ENCODE measurements around the gene FOXN1. TPM values are rescaled to one million over a fixed set of nuclear protein-coding genes. Genes with fewer than 3 reads are reported as not detected.

Gene FOXN1
- total RNA-seq, 2 donors from 2014 or later, result 0.52 TPM; not detected in 1

DNA sequence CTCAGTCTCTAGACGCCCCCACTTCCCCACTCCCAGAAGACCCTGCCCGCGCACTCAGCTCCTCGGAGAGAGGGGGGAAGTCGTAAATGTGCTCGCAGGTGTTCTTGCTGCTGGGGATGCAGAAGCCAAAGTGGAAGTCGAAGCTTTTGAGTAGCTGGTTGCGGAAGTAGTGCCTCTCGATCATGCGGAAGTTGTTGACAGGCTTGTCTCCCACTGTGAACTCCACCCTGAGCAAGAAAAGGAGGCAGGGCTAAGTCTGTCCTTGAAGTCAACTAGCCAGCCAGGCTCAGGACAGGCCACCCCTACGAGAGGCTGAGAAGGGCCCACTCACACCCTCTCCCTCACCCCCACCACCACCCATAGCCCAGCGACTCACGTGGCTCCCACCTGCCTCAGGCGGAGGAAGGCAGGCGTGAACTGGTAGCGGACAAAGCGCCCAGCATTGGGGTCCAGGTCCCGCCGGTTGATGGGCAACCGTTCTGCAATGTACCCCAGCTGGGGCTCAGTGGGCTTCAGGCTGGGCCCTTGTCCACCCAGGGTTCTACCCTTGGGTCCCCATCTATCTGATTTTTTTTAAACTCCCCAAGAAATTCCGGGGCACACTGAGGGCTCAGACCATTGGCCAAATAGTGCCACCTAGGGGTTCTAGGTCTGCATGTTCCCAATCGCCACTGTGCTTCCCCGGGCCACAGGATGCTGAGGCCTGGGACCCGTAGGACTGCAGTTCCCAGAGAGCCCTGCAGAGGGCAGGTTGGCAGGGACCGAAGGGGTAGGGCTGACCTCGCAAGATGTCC, 41.7 kb downstream of the FOXN1 start:
- ATAC-seq, result peak; percentile 68
- Histone ChIP-seq H3K36me3 (replicated peaks in 1 of 2; ENCODE audit: insufficient read depth in 1 of 2, low read depth in 2 of 2) (no peaks in the 10 kb centered on the region), H3K9me3 (no peaks in the 10 kb centered on the region), H3K27ac (peak overlapping the region in 1 of 4 donors; percentile 16), H3K4me3 (no peak overlapping the region), H3K27me3 (no peaks in the 10 kb centered on the region), H3K4me1 (peaks cover 18% of the 10 kb centered on the region)
- 69 to 81% methylated on average over 18 to 26 of the region's 26 CpGs for WGBS, 2 donors
- peak; percentile 76 to 83 (median 81) for DNase-seq
- intact Hi-C loops (cut with DNase I), result no loop called here
- TF ChIP-seq CTCF (IDR thresholded peaks at IDR 0.05) (peak; percentile 80 to 93 (median 91)), POLR2A (IDR thresholded peaks at IDR 0.05) (no peak)

GRCh38 chr17:28548417-28549130, 42.4 kb downstream of the FOXN1 start:
- H3K27ac ChIP-seq, result no peak overlapping the region
- H3K4me3 ChIP-seq, result no peak overlapping the region
- DNase-seq (no peak), ATAC-seq (no peak)
- H3K27me3 ChIP-seq, result no peaks in the 10 kb centered on the region
- H3K4me1 ChIP-seq, result peaks cover 26% of the 10 kb centered on the region
- no peaks in the 10 kb centered on the region for H3K36me3 ChIP-seq (replicated peaks in 1 of 2; ENCODE audit: insufficient read depth in 1 of 2, low read depth in 2 of 2)
- intact Hi-C loops (cut with DNase I), result no loop called here
- 74 to 76% methylated on average over 6 of the region's 6 CpGs for WGBS, 2 donors
- no peaks in the 10 kb centered on the region for H3K9me3 ChIP-seq
- TF ChIP-seq POLR2A (IDR thresholded peaks at IDR 0.05) (no peak), CTCF (IDR thresholded peaks at IDR 0.05) (no peak)

DNA sequence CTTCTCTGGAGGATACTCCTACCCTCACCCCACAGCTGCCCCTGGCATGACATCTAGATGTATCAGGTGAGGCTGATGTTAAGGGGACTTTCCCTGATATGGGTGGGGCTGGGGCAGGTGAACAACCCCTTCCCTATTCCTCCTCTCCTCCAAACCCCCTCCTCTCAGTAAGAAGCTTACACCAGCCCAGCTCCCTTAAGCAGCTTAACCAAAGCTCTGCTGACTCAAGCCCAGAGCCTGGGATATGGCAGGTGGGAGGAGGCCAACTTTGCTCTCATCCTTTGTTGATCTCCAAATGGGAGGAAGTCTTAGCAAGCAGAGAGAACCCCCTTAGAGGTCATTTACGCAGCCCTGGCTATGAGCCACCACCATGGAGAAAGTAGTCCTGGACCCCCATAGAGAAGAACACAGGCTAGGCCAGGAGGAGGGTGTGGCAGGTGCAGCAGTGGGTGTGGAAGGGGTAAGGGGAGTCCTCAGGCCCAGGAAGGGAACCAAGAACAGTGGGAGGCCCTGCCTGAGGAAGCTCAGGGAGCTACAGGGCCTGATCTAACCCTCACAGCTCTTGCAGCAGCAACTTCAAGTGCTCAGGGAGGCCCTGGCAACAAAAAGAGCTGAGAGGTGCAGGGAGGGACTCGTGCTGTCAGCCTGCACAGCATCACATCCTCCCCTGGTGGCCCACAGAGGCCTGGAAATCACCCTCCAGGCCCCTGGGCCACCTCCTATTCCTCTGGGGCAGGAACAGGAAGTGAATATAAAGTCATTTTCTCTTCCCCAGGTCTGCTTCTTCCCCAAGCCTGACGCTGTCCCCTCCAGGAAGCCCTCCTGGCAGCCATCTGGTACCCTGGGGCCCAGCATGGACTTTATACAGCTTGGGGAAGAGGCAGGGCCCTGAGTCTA, 43.3 kb downstream of the FOXN1 start:
- WGBS, 2 donors, result 78 to 92% methylated on average over 3 of the region's 3 CpGs
- Histone ChIP-seq H3K4me3 (no peak overlapping the region), H3K36me3 (replicated peaks in 1 of 2; ENCODE audit: insufficient read depth in 1 of 2, low read depth in 2 of 2) (no peaks in the 10 kb centered on the region), H3K9me3 (no peaks in the 10 kb centered on the region), H3K4me1 (peaks cover 31% of the 10 kb centered on the region), H3K27me3 (no peaks in the 10 kb centered on the region), H3K27ac (no peak overlapping the region)
- no peak for ATAC-seq
- intact Hi-C loops (cut with DNase I), result no loop called here
- TF ChIP-seq CTCF (IDR thresholded peaks at IDR 0.05) (no peak), POLR2A (IDR thresholded peaks at IDR 0.05) (no peak)
- DNase-seq, result peak in 2 of 4 donors; percentile 30 to 38

DNA sequence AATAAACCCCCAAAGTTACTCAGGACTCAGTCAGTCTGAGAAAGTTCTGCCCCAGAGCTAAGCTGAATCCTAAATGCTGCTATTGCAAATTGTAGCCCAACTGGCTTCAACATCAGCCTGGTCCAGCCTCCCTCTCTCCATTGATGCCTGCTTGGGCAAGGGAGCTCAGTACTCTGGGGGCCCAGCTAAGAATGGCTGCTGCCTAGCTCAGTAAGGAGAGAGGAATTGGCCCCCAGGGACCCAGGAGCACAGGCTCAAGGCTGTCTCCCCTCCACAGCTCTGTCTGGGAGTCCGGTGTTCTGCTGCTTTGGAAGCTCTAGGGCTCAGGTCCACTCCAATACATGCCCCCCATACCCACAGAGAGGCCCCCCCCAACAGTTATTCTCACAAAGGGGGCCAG, 44.7 kb downstream of the FOXN1 start:
- no peak for DNase-seq
- intact Hi-C loops (cut with DNase I), result no loop called here
- no peak overlapping the region for H3K4me3 ChIP-seq
- peaks cover 0 to 6% of the 10 kb centered on the region in 2 donors for H3K36me3 ChIP-seq (replicated peaks in 1 of 2; ENCODE audit: insufficient read depth in 1 of 2, low read depth in 2 of 2)
- no peaks in the 10 kb centered on the region for H3K9me3 ChIP-seq
- no peaks in the 10 kb centered on the region for H3K27me3 ChIP-seq
- no peak for TF ChIP-seq CTCF (IDR thresholded peaks at IDR 0.05)
- TF ChIP-seq POLR2A (IDR thresholded peaks at IDR 0.05), result no peak
- no peak overlapping the region for H3K27ac ChIP-seq
- H3K4me1 ChIP-seq, result peaks cover 31% of the 10 kb centered on the region
- no peak for ATAC-seq
- WGBS, 2 donors, result no CpG with 5 or more reads among the region's 1 CpG

All from body of pancreas (tissue), 4 donors.